Germinal center (tissue), 1 donor: ENCODE results near the gene PELO.
A peak's percentile ranks its signal among the peaks of the same experiment; 100 is the strongest.
"Not testable (repeated sequence)": the region's sequence is repeated elsewhere in the genome, so short reads cannot be mapped to it uniquely, and the experiment has no call there.

Source experiments
- DNase-seq: peaks from one replicate; pipeline ENCODE4 v3.0.0; 2012; ENCODE audit warnings: mixed read lengths, low spot score

Gene PELO

GRCh38 chr5:52800394-52801213 lies 12.9 kb downstream of the PELO start:
- DNase-seq: peak; percentile 8

DNA sequence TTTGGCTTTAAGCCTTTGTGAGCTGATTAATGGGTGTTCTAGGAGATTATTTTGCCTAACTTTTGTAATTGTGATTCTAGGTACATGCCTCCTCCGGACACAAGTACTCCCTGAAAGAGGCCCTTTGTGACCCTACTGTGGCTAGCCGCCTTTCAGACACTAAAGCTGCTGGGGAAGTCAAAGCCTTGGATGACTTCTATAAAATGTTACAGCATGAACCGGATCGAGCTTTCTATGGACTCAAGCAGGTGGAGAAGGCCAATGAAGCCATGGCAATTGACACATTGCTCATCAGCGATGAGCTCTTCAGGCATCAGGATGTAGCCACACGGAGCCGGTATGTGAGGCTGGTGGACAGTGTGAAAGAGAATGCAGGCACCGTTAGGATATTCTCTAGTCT lies 13.6 kb downstream of the PELO start:
- DNase-seq: no peak

DNA sequence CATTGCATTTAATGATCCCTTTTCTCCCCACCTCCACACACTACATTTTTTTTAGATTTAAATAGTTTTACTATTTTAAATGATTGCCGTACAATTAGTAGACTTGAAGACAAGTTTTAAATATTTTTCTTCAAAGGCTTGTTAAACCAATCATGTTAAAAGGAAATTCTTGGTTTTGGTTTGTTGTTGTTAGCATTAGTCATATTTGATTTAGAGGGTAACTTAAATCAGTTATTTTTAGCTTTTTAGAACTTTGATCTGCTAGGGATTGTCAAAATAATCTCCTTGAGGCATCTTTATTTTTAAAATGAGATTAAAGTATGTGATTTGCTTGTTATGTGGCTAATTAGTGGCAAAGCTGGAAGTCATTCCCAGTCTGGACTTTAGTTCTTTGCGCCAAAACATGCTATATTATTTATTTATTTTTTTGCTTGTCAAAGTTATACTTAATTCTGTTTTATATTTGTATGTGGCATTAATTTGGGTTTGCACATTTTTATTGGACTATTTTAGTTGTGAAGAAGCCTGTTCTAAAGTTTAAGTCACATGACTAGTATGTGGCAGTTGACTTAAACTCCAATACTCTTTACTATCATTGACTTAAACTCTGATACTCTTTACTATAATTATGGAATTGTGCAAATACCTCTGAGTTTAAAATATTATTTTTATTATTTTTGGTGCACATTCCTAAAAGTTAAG lies 14.7 kb downstream of the PELO start:
- DNase-seq: no peak

DNA sequence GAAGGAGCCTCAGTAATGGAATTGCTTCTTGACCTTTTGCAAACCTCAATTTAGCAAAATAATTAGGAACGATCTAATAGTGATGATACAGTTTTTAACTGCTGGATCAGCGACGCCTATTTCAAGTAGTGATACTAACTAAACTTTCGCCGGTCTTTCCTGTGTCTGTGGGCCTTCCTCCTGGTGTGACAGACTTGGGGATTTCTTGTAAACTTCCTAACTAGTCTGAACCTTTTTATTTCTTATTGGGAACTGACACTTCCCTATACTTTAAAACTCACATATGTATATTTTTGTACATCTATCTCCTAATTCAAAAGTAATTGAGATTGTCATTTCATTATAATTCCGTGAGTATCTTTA lies 15.2 kb downstream of the PELO start:
- DNase-seq: no peak

DNA sequence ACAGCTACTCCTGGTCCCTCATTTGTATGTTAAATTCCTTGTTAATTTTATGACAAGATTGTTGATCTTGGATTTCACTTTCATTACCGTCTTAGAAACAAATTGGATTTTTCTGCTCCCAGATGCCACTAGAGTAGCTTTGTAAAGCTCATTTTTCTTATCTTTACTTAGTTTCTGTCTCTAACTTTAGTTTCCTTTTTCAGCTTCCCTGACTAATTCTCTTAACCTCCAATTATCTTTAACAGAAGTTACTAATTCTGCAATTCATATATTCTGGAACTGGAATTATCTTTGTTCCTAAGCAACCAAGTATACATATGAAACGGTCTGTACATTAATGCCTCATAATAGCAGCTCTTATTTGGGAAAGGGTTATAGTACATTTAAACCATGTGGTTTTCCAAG lies 16.7 kb downstream of the PELO start:
- DNase-seq: no peak

DNA sequence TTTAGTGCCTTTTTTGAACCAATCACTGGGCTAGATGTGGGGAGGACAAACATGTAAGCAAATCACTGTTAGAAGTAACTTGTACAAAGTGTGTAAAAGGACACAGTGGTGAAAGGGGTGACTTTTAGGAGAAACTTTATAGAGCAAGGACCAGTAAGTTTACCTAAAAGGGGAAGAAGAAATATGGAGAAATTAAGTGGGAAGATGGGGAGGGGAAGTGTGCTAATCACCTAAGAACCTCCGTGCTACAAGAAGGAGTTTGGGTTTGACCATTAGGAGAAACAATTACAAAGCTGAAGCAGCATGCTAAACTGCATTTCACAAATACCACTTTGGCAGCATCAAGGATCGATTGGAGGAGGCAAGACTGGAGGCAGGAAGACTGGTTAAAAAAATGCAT lies 17.3 kb downstream of the PELO start:
- no peak for DNase-seq

- no peak for DNase-seq
Measured at GRCh38 chr5:52805615-52806014, 17.9 kb downstream of the PELO start.

- DNase-seq: no peak
Measured at GRCh38 chr5:52807037-52807436, 19.3 kb downstream of the PELO start.

DNA sequence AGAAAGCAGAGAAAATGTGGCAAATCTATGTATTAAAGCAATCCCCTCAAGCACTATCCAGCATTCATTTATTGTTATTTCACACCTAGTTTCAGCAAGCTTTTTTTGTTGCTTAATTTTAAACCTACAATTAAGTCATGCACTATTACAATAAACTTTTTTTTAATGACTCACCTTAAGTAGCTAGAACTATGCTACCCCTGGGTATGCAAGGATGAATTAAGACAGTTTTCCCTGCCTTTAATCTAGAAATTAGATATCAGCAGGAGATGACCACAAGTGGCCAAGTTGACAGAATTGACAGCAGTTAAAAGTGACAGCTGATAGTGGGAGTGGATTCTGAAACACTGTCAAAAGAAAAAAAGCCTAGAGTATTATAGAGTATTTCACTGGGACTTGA lies 20.0 kb downstream of the PELO start:
- no peak for DNase-seq

- DNase-seq: no peak
Measured at GRCh38 chr5:52808316-52808901, 20.7 kb downstream of the PELO start.

GRCh38 chr5:52809884-52810283 lies 22.2 kb downstream of the PELO start:
- no peak for DNase-seq

GRCh38 chr5:52810426-52810825 lies 22.7 kb downstream of the PELO start:
- no peak for DNase-seq

- no peak for DNase-seq
Measured at GRCh38 chr5:52811067-52811749, 23.5 kb downstream of the PELO start.

- no peak for DNase-seq
Measured at GRCh38 chr5:52814352-52815148, 26.8 kb downstream of the PELO start.

DNA sequence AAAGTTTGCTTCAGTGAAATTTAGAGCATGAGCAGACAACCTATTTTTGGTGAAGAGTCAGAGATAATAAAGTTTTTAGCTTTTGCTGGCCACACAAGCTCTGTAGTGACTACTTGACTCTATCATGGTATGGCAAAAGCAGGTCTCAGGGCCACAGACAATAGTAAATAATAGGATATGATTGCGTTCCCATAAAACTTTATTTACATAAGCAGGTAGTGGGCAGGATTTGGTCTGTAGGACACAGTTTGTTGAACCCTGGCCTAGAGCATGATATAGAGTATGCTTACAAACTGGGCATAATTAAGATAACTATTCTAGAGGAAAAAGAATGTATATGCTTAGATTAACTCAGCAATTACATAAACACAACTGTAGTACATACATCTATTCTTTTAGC lies 30.1 kb downstream of the PELO start:
- no peak for DNase-seq

- DNase-seq: no peak
Measured at GRCh38 chr5:52818360-52818759, 30.6 kb downstream of the PELO start.

DNA sequence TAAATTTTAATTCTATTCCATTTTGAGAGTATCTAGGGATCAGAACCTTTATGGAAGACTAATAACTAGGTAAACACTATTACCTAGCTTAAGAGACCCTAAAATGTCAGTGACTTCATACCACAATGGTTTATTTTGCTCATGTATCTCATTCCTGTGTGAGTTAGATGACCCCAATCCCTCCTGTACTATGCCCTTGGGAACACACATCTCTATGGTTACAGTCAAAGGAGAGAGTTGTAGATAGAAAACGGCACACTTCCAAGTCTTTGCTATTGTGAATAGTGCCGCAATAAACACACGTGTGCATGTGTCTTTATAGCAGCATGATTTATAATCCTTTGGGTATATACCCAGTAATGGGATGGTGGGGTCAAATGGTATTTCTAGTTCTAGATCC lies 31.1 kb downstream of the PELO start:
- DNase-seq: not testable (repeated sequence)

- DNase-seq: no peak
Measured at GRCh38 chr5:52821901-52822300, 34.2 kb downstream of the PELO start.

GRCh38 chr5:52822437-52822836 lies 34.7 kb downstream of the PELO start:
- no peak for DNase-seq

- no peak for DNase-seq
Measured at GRCh38 chr5:52824827-52825226, 37.1 kb downstream of the PELO start.

DNA sequence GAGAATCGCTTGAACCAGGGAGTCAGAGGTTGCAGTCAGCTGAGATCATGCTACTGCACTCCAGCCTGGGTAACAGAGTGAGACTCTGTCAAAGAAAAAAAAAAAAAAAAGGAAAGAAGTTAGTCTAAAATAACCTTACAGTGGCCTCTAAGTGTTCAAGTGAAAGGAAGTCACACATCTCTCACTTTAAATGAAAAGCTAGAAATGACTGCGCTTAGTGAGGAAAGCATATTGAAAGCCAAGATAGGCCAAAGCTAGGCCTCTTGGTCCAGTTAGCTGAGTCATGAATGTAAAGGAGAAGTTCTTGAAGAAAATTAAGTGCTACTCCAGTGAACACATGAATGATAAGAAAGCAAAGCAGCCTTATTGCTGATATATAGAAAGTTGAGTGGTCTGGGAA lies 38.1 kb downstream of the PELO start:
- DNase-seq: no peak

- no peak for DNase-seq
Measured at GRCh38 chr5:52827815-52828214, 40.1 kb downstream of the PELO start.
